Measurements from ENCODE around the gene FGFR4.

- no peak for TF ChIP-seq CTCF (IDR thresholded peaks at IDR 0.05)
- TF ChIP-seq POLR2A (IDR thresholded peaks at IDR 0.05) = no peak
- no peak for TF ChIP-seq POLR2AphosphoS5 (IDR thresholded peaks at IDR 0.05; ENCODE audit: insufficient read depth in 1 of 2, low read depth in 1 of 2)
These were observed 16.1 kb upstream of the FGFR4 start for GRCh38 chr5:177070536-177071191.
